PC-9 (cell line): ENCODE measurements around the gene SPINT1. TPM values are rescaled to one million over a fixed set of nuclear protein-coding genes. Genes with fewer than 3 reads are reported as not detected.
A peak's percentile ranks its signal among the peaks of the same experiment; 100 is the strongest.

Experiments
- BruUV-seq: library from RNA; stranded (reverse); fragments of 400-500 nt; replicated peaks from 2 replicates; lab custom pipeline; 2021; lab: Mats Ljungman, UMichigan
- CTCF ChIA-PET: fragments of 300-600 bp; sonication (Branson Sonifier 250); formaldehyde crosslinking; loops from one replicate; lab custom pipeline; 2022; ENCODE audit warnings: antibody characterized with exemption; lab: Charles Lee
- POLR2A ChIA-PET: fragments of 300-600 bp; sonication (Branson Sonifier 250); formaldehyde crosslinking; loops from one replicate; lab custom pipeline; 2022; ENCODE audit warnings: antibody characterized with exemption; ENCODE audit not compliant: unreplicated experiment; lab: Charles Lee
- DNase-seq, 2 experiments: peaks; one replicate each; pipeline versions ENCODE4 v3.0.0 to v3.0.0-alpha.2; 2015 to 2022; ENCODE audit warnings: mixed read lengths in 1 of 2
- H2AFZ ChIP-seq: fragments of 200-600 bp; sonication (generic); 2 replicates; pipeline ENCODE4 v1.8.1; 2017; ENCODE audit warnings: antibody characterized with exemption
- H3F3A ChIP-seq: fragments of 200-600 bp; sonication (generic); 2 replicates; pipeline ENCODE4 v1.8.1; 2017; ENCODE audit warnings: antibody characterized with exemption, mild to moderate bottlenecking, low read depth; ENCODE audit not compliant: insufficient read depth
- H3K27ac ChIP-seq: fragments of 200-600 bp; sonication (generic); 2 replicates; pipeline ENCODE4 v1.6.1; 2016; ENCODE audit warnings: mixed run types
- H3K27me3 ChIP-seq: fragments of 200-600 bp; sonication (generic); 2 replicates; pipeline ENCODE4 v1.6.1; 2016; ENCODE audit warnings: low read depth, mixed run types; ENCODE audit not compliant: insufficient read depth
- H3K36me3 ChIP-seq: fragments of 200-600 bp; sonication (generic); 2 replicates; pipeline ENCODE4 v1.6.1; 2016; ENCODE audit warnings: low read depth, mixed run types
- H3K4me1 ChIP-seq: fragments of 200-600 bp; sonication (generic); replicated peaks from 2 replicates; pipeline ENCODE4 v1.6.1; 2016; ENCODE audit warnings: mixed run types; ENCODE audit not compliant: insufficient read depth
- H3K4me2 ChIP-seq: fragments of 200-600 bp; sonication (generic); 2 replicates; pipeline ENCODE4 v1.6.1; 2017; ENCODE audit warnings: mixed run types
- H3K4me3 ChIP-seq: fragments of 200-600 bp; sonication (generic); 2 replicates; pipeline ENCODE4 v1.6.1; 2016; ENCODE audit warnings: mixed run types
- H3K79me2 ChIP-seq: fragments of 200-600 bp; sonication (generic); 2 replicates; pipeline ENCODE4 v1.6.1; 2017; ENCODE audit warnings: low read depth, mixed run types
- H3K9me2 ChIP-seq: fragments of 200-600 bp; sonication (generic); 2 replicates; pipeline ENCODE4 v1.8.1; 2017; ENCODE audit warnings: mild to moderate bottlenecking; ENCODE audit not compliant: insufficient read depth
- H3K9me3 ChIP-seq: fragments of 200-600 bp; sonication (generic); 2 replicates; pipeline ENCODE4 v1.8.1; 2016; ENCODE audit warnings: low read depth; ENCODE audit not compliant: insufficient read depth
- H4K20me1 ChIP-seq: fragments of 200-600 bp; sonication (generic); 2 replicates; pipeline ENCODE4 v1.8.1; 2017; ENCODE audit not compliant: insufficient read depth
- CTCF ChIP-seq: fragments of 200-600 bp; sonication (generic); conservative IDR thresholded peaks from 2 replicates; pipeline ENCODE4 v1.6.1; 2017; ENCODE audit warnings: mixed run types, antibody characterized with exemption, mild to moderate bottlenecking, moderate library complexity
- EZH2 ChIP-seq: fragments of 200-600 bp; sonication (generic); IDR thresholded peaks from 2 replicates; pipeline ENCODE4 v1.8.0; 2017; ENCODE audit warnings: antibody characterized with exemption, low read depth
- intact Hi-C: fragments of 100-400 bp; cut with micrococcal nuclease; formaldehyde crosslinking; loops from one replicate; pipeline ENCODE4 v1.10.0; 2022; ENCODE audit not compliant: unreplicated experiment
- total RNA-seq: library from RNA; stranded (reverse); gene quantifications from 2 replicates; pipeline ENCODE4 v1.2.3, GENCODE V29; 2021

The SPINT1 gene
- total RNA-seq, 1 experiment from 2014 or later, result 141 TPM

GRCh38 chr15:40893733-40894680 lies 50.2 kb downstream of the SPINT1 start, which contains the start of gene VPS18:
Gene VPS18, plus strand, starts transcription at chr15:40894450. Its CDS starts 319 bp downstream, at chr15:40894769.
- POLR2A ChIA-PET, result interaction anchor here (0.7 kb wide), 1 partner anchor 603 kb away, joined by 3 read pairs; no protein-coding TSS in a partner anchor
- CTCF ChIA-PET, result interaction anchor here (0.6 to 3.1 kb wide), 10 partner anchors 12 to 422 kb away, joined by 3 to 42 read pairs (median 4); partner anchors contain the start of gene RHOV
- no TSS peak for BruUV-seq
- H3K4me1 ChIP-seq, result peaks cover 20% of the 10 kb centered on the region
- peak within 1 kb of the TSS; percentile 73 for H3K27ac ChIP-seq
- peak within 1 kb of the TSS; percentile 94 for H3K4me3 ChIP-seq
- intact Hi-C loops, result loop anchor here (1.0 to 5.0 kb wide), 5 partner anchors 37 to 617 kb away; partner anchors contain the start of gene RMDN3
- H3F3A ChIP-seq, result peaks cover 6% of the 10 kb centered on the region; the same call in 1 of the 2 replicates
- no peaks in the 10 kb centered on the region for H3K27me3 ChIP-seq
- TF ChIP-seq EZH2 (no peak), CTCF (peak; percentile 80)
- H3K36me3 ChIP-seq, result no peaks in the 10 kb centered on the region; the same call in 1 of the 2 replicates
- H2AFZ ChIP-seq, result peak within 1 kb of the TSS; percentile 81
- no peaks in the 10 kb centered on the region for H3K9me3 ChIP-seq
- H3K4me2 ChIP-seq, result peak within 1 kb of the TSS; percentile 89
- DNase-seq, result peak; percentile 84 to 97
- peaks cover 22% of the 10 kb centered on the region for H3K79me2 ChIP-seq
- H4K20me1 ChIP-seq, result no peaks in the 10 kb centered on the region
- H3K9me2 ChIP-seq, result no peaks in the 10 kb centered on the region

- BruUV-seq, result TSS peak; percentile 48
- H2AFZ ChIP-seq, result peak overlapping the region; percentile 81
- CTCF ChIA-PET, result interaction anchor here (0.6 to 3.1 kb wide), 9 partner anchors 11 to 172 kb away, joined by 3 to 42 read pairs (median 4); partner anchors contain the start of gene RHOV
Measured at GRCh38 chr15:40894681-40895448, 51.0 kb downstream of the SPINT1 start.

More at GRCh38 chr15:40894681-40895448, 51.0 kb downstream of the SPINT1 start:
- intact Hi-C loops, result loop anchor here (1.0 to 5.0 kb wide), 5 partner anchors 38 to 618 kb away; partner anchors contain the start of gene RMDN3
- Histone ChIP-seq H4K20me1 (no peaks in the 10 kb centered on the region), H3K4me1 (peaks cover 20% of the 10 kb centered on the region), H3K4me3 (peak overlapping the region; percentile 94), H3K27ac (peak overlapping the region; percentile 73), H3K79me2 (peaks cover 22% of the 10 kb centered on the region), H3K36me3 (no peaks in the 10 kb centered on the region; the same call in 1 of the 2 replicates), H3F3A (peaks cover 6% of the 10 kb centered on the region; the same call in 1 of the 2 replicates), H3K4me2 (peak overlapping the region; percentile 89), H3K9me2 (no peaks in the 10 kb centered on the region), H3K27me3 (no peaks in the 10 kb centered on the region), H3K9me3 (no peaks in the 10 kb centered on the region)
- TF ChIP-seq CTCF, result no peak; the same call in 1 of the 2 replicates
- TF ChIP-seq EZH2, result no peak
- DNase-seq, result peak; percentile 47 to 69
- POLR2A ChIA-PET, result interaction anchor here (0.5 to 0.6 kb wide), 2 partner anchors 110 to 118 kb away, joined by 3 to 12 read pairs; no protein-coding TSS in a partner anchor
